Parathyroid adenoma (tissue), 2 donors: ENCODE data around the gene GGT5.
"Not testable (repeated sequence)": the region's sequence is repeated elsewhere in the genome, so short reads cannot be mapped to it uniquely, and the experiment has no call there.

Experiments used
- H2AFZ ChIP-seq: fragments of 300-600 bp; sonication (generic); one replicate; pipeline ENCODE4 v1.7.0; 2017; ENCODE audit warnings: antibody characterized with exemption, mild to moderate bottlenecking
- H3K27ac ChIP-seq: fragments of 300-600 bp; sonication (generic); one replicate; pipeline ENCODE4 v1.7.0; 2017
- H3K27me3 ChIP-seq: fragments of 300-600 bp; sonication (generic); one replicate; pipeline ENCODE4 v1.7.0; 2017; ENCODE audit warnings: low read length; ENCODE audit not compliant: control insufficient read depth, insufficient read depth
- H3K36me3 ChIP-seq: fragments of 300-600 bp; sonication (generic); one replicate; pipeline ENCODE4 v1.7.0; 2017; ENCODE audit warnings: low read length; ENCODE audit not compliant: control insufficient read depth, insufficient read depth
- H3K4me1 ChIP-seq: fragments of 300-600 bp; sonication (generic); one replicate; pipeline ENCODE4 v1.7.0; 2017; ENCODE audit warnings: control low read depth
- H3K4me2 ChIP-seq: fragments of 300-600 bp; sonication (generic); one replicate; pipeline ENCODE4 v1.7.0; 2017; ENCODE audit warnings: low read length
- H3K4me3 ChIP-seq: fragments of 300-600 bp; sonication (generic); one replicate; pipeline ENCODE4 v1.7.0; 2017; ENCODE audit warnings: low read depth, low read length
- H3K79me2 ChIP-seq: fragments of 300-600 bp; sonication (generic); one replicate; pipeline ENCODE4 v1.7.0; 2017; ENCODE audit warnings: control low read depth
- H3K9ac ChIP-seq: fragments of 300-600 bp; sonication (generic); one replicate; pipeline ENCODE4 v1.7.0; 2017; ENCODE audit warnings: mild to moderate bottlenecking
- H3K9me3 ChIP-seq: fragments of 300-600 bp; sonication (generic); one replicate; pipeline ENCODE4 v1.7.0; 2017; ENCODE audit warnings: low read length; ENCODE audit not compliant: control insufficient read depth
- CTCF ChIP-seq: fragments of 300-600 bp; sonication (generic); IDR thresholded peaks from one replicate; pipeline ENCODE4 v1.7.0; 2017; ENCODE audit warnings: antibody characterized with exemption, mild to moderate bottlenecking
- donor health status: primary hyperparathyroidism.

GGT5 gene

GRCh38 chr22:24216541-24217209 lies 28.2 kb downstream of the GGT5 start:
- Histone ChIP-seq H3K4me1 (no peaks in the 10 kb centered on the region), H3K79me2 (no peaks in the 10 kb centered on the region), H3K4me3 (no peak overlapping the region), H3K27ac (no peak overlapping the region), H2AFZ (no peak overlapping the region), H3K27me3 (no peaks in the 10 kb centered on the region), H3K9me3 (no peaks in the 10 kb centered on the region), H3K4me2 (no peak overlapping the region), H3K36me3 (no peaks in the 10 kb centered on the region), H3K9ac (no peak overlapping the region)
- TF ChIP-seq CTCF: no peak

GRCh38 chr22:24214467-24215285 lies 30.2 kb downstream of the GGT5 start:
- H3K4me1 ChIP-seq: no peaks in the 10 kb centered on the region
- no peak overlapping the region for H3K4me3 ChIP-seq
- H3K36me3 ChIP-seq: no peaks in the 10 kb centered on the region
- no peaks in the 10 kb centered on the region for H3K27me3 ChIP-seq
- TF ChIP-seq CTCF: no peak
- no peak overlapping the region for H2AFZ ChIP-seq
- H3K9ac ChIP-seq: no peak overlapping the region
- H3K4me2 ChIP-seq: no peak overlapping the region
- H3K9me3 ChIP-seq: no peaks in the 10 kb centered on the region
- H3K79me2 ChIP-seq: no peaks in the 10 kb centered on the region
- no peak overlapping the region for H3K27ac ChIP-seq

- H3K4me3 ChIP-seq, H3K27me3 ChIP-seq, H3K27ac ChIP-seq, H3K79me2 ChIP-seq, H3K9me3 ChIP-seq, H3K4me1 ChIP-seq, H3K4me2 ChIP-seq, H3K9ac ChIP-seq, H3K36me3 ChIP-seq, H2AFZ ChIP-seq: not testable (repeated sequence)
These were observed 31.8 kb downstream of the GGT5 start for GRCh38 chr22:24213111-24213510.

GRCh38 chr22:24211716-24212115 lies 33.2 kb downstream of the GGT5 start:
- H3K36me3 ChIP-seq, H2AFZ ChIP-seq, H3K27me3 ChIP-seq, H3K9me3 ChIP-seq, H3K79me2 ChIP-seq, H3K4me1 ChIP-seq, H3K27ac ChIP-seq, H3K4me2 ChIP-seq, H3K4me3 ChIP-seq, H3K9ac ChIP-seq: not testable (repeated sequence)

- H3K79me2 ChIP-seq, H3K4me2 ChIP-seq, H3K27me3 ChIP-seq, H3K9ac ChIP-seq, H2AFZ ChIP-seq, H3K4me3 ChIP-seq, H3K27ac ChIP-seq, H3K4me1 ChIP-seq, H3K9me3 ChIP-seq, H3K36me3 ChIP-seq: not testable (repeated sequence)
These were observed 34.5 kb downstream of the GGT5 start for GRCh38 chr22:24210409-24210808.

- no peaks in the 10 kb centered on the region for H3K4me1 ChIP-seq
- no peaks in the 10 kb centered on the region for H3K9me3 ChIP-seq
- no peak overlapping the region for H3K4me2 ChIP-seq
- no peak overlapping the region for H3K27ac ChIP-seq
- H3K27me3 ChIP-seq: no peaks in the 10 kb centered on the region
- no peak overlapping the region for H3K4me3 ChIP-seq
- no peak overlapping the region for H3K9ac ChIP-seq
- H2AFZ ChIP-seq: no peak overlapping the region
- H3K79me2 ChIP-seq: no peaks in the 10 kb centered on the region
- no peaks in the 10 kb centered on the region for H3K36me3 ChIP-seq
- no peak for TF ChIP-seq CTCF
These were observed 35.2 kb downstream of the GGT5 start for GRCh38 chr22:24209687-24210086.
